Superior temporal gyrus (tissue), 1 donor: Measurements from ENCODE around the gene IBA57.
"Not testable (repeated sequence)": the region's sequence is repeated elsewhere in the genome, so short reads cannot be mapped to it uniquely, and the experiment has no call there.

ENCODE experiments used
- DNase-seq: peaks from one replicate; pipeline ENCODE4 v3.0.0-alpha.2; 2016; ENCODE audit errors: extremely low spot score

The IBA57 gene

GRCh38 chr1:228212966-228213844 lies 47.6 kb downstream of the IBA57 start:
- peak; percentile 31 for DNase-seq

GRCh38 chr1:228213917-228214808 lies 48.6 kb downstream of the IBA57 start:
- no peak for DNase-seq

GRCh38 chr1:228214921-228215662 lies 49.5 kb downstream of the IBA57 start:
- no peak for DNase-seq

- DNase-seq: no peak
Observed at GRCh38 chr1:228215663-228216116, 50.1 kb downstream of the IBA57 start.

- DNase-seq: no peak
Observed at GRCh38 chr1:228216371-228217320, 51.0 kb downstream of the IBA57 start.

GRCh38 chr1:228217551-228218344 lies 52.1 kb downstream of the IBA57 start:
- DNase-seq: no peak

- DNase-seq: no peak
Observed at GRCh38 chr1:228218513-228219244, 53.1 kb downstream of the IBA57 start.

GRCh38 chr1:228219245-228219961 lies 53.8 kb downstream of the IBA57 start:
- no peak for DNase-seq

- no peak for DNase-seq
Observed at GRCh38 chr1:228219962-228220780, 54.6 kb downstream of the IBA57 start.

GRCh38 chr1:228221097-228221496 lies 55.5 kb downstream of the IBA57 start:
- DNase-seq: not testable (repeated sequence)

GRCh38 chr1:228222548-228222947 lies 56.9 kb downstream of the IBA57 start:
- no peak for DNase-seq

GRCh38 chr1:228224198-228225164 lies 58.9 kb downstream of the IBA57 start:
- DNase-seq: no peak

- DNase-seq: no peak
Observed at GRCh38 chr1:228225165-228225710, 59.6 kb downstream of the IBA57 start.

GRCh38 chr1:228225740-228226139 lies 60.1 kb downstream of the IBA57 start:
- DNase-seq: no peak

- DNase-seq: no peak
Observed at GRCh38 chr1:228226141-228226874, 60.7 kb downstream of the IBA57 start.
